ENCODE results near the gene BTN1A1. TPM values are rescaled to one million over a fixed set of nuclear protein-coding genes. Genes with fewer than 3 reads are reported as not detected.

Gene BTN1A1
- total and polyA plus RNA-seq, 4 donors: 0.06 to 0.26 (median 0.06) TPM; not detected in 1

DNA sequence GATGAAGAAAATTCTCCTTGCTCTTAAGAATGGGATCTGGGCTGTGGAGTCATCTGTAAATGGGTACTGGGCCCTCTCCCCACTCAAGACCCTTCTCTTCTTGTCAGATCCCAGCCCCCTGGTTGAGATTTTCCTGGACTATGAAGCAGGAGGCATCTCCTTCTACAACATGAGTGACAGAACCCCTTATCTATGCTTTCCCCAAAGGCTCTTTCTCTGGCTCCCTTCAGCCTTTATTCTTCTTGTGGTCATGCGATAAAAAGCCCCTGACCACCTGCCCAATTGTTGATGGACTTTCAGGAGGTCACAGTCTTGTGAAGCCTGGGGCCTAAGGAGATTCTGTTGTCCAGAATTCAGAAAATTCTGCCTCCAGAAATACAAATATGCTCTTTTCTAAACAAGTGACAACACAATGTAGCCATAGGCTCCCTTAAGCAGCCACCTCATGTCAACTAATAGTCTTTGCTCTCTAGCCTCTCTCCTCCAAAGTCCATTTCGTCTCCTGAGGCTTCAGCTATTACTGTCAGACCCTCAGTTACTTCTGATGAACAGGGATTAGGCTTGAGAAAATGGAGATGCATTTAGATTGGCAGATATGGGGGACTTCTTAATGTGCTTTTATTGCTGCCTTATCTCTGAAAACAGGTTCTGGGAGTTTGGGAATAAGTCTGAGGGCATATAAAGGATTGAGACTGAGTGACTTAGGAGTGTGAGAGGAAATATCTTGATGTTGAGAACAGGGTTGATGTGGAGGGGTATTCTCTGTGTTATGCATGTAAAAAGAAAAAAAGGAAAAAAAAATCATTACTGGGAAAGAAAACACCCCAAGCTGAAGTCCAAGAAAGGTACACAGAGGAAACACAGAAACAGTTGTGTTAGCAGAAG lies 21.8 kb upstream of the BTN1A1 start:
- Histone ChIP-seq H3K27ac (ENCODE audit: low read depth in 1 of 2, low read length in 1 of 2) (no peak overlapping the region), H3K4me3 (no peak overlapping the region), H3K36me3 (ENCODE audit: control insufficient read depth in 4 of 4, insufficient read depth in 4 of 4, low read length in 4 of 4) (no peaks in the 10 kb centered on the region), H3K27me3 (ENCODE audit: control insufficient read depth in 3 of 3, insufficient read depth in 3 of 3, low read length in 2 of 3) (no peaks in the 10 kb centered on the region), H3K4me1 (ENCODE audit: control insufficient read depth in 5 of 5, insufficient read depth in 5 of 5, low read length in 5 of 5) (peaks cover 0 to 19% (median 4%) of the 10 kb centered on the region in 5 donors), H3K9me3 (ENCODE audit: control insufficient read depth in 4 of 4, insufficient read depth in 3 of 4, low read length in 3 of 4) (no peaks in the 10 kb centered on the region), H3K9ac (ENCODE audit: insufficient read depth in 1 of 2, low read length in 2 of 2) (no peak overlapping the region)
- no peak for ATAC-seq (ENCODE audit: insufficient read depth, low FRiP score)
- no peak for DNase-seq
- WGBS, 2 donors: 95 to 98% methylated on average over 2 of the region's 2 CpGs
- TF ChIP-seq, protein P1, sequence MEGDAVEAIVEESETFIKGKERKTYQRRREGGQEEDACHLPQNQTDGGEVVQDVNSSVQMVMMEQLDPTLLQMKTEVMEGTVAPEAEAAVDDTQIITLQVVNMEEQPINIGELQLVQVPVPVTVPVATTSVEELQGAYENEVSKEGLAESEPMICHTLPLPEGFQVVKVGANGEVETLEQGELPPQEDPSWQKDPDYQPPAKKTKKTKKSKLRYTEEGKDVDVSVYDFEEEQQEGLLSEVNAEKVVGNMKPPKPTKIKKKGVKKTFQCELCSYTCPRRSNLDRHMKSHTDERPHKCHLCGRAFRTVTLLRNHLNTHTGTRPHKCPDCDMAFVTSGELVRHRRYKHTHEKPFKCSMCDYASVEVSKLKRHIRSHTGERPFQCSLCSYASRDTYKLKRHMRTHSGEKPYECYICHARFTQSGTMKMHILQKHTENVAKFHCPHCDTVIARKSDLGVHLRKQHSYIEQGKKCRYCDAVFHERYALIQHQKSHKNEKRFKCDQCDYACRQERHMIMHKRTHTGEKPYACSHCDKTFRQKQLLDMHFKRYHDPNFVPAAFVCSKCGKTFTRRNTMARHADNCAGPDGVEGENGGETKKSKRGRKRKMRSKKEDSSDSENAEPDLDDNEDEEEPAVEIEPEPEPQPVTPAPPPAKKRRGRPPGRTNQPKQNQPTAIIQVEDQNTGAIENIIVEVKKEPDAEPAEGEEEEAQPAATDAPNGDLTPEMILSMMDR (IDR thresholded peaks at IDR 0.05; ENCODE audit: control extremely low read depth, extremely low read depth): no peak

DNA sequence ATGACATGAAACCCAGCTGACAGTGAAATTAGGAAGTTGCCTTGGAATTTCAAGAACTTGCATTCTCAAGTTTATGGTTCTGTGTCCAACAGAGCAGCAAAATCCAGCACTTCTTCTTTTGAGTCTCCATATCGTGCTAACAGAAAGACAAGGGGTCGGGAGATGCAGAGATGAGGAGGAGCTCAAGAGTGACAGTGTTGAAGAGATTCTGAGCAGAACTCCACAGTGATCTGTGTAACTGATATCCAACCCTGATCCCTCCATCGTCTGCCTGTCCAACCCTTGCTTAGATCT lies 21.2 kb upstream of the BTN1A1 start:
- 47 to 70% methylated on average over 3 of the region's 3 CpGs for WGBS, 2 donors
- H3K27ac ChIP-seq (ENCODE audit: low read depth in 1 of 2, low read length in 1 of 2): peak overlapping the region in 1 of 2 donors; percentile 20
- H3K9me3 ChIP-seq (ENCODE audit: control insufficient read depth in 4 of 4, insufficient read depth in 3 of 4, low read length in 3 of 4): no peaks in the 10 kb centered on the region
- no peak overlapping the region for H3K4me3 ChIP-seq
- H3K36me3 ChIP-seq (ENCODE audit: control insufficient read depth in 4 of 4, insufficient read depth in 4 of 4, low read length in 4 of 4): no peaks in the 10 kb centered on the region
- H3K27me3 ChIP-seq (ENCODE audit: control insufficient read depth in 3 of 3, insufficient read depth in 3 of 3, low read length in 2 of 3): no peaks in the 10 kb centered on the region
- no peak for DNase-seq
- TF ChIP-seq, protein P1 (IDR thresholded peaks at IDR 0.05; ENCODE audit: control extremely low read depth, extremely low read depth): no peak
- peaks cover 0 to 19% (median 4%) of the 10 kb centered on the region in 5 donors for H3K4me1 ChIP-seq (ENCODE audit: control insufficient read depth in 5 of 5, insufficient read depth in 5 of 5, low read length in 5 of 5)
- no peak for ATAC-seq (ENCODE audit: insufficient read depth, low FRiP score)
- no peak overlapping the region for H3K9ac ChIP-seq (ENCODE audit: insufficient read depth in 1 of 2, low read length in 2 of 2)

DNA sequence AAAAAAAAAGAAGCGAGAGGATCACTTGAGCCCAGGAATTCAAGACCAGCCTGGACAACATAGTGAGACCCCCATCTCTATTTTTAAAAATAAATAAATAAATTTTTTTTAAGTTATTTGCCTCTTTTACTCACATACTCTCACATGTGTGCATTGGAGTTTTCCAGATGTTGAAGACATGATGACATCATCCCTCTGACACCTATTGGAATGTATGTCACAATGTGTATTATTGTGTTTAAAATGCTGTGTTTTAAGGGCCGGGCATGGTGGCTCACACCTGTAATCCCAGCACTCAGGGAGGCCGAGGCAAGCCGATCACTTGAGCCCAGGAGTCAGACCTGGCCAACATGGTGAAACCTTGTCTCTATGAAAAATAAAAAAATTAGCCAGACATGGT lies 17.8 kb upstream of the BTN1A1 start:
- DNase-seq: no peak
- TF ChIP-seq, protein P1 (IDR thresholded peaks at IDR 0.05; ENCODE audit: control extremely low read depth, extremely low read depth): no peak
- no peak for ATAC-seq (ENCODE audit: insufficient read depth, low FRiP score)
- Histone ChIP-seq H3K27ac (ENCODE audit: low read depth in 1 of 2, low read length in 1 of 2) (no peak overlapping the region), H3K4me3 (no peak overlapping the region), H3K9ac (ENCODE audit: insufficient read depth in 1 of 2, low read length in 2 of 2) (no peak overlapping the region), H3K4me1 (ENCODE audit: control insufficient read depth in 5 of 5, insufficient read depth in 5 of 5, low read length in 5 of 5) (peaks cover 0 to 6% (median 0%) of the 10 kb centered on the region in 5 donors), H3K9me3 (ENCODE audit: control insufficient read depth in 4 of 4, insufficient read depth in 3 of 4, low read length in 3 of 4) (peaks cover 0 to 2% (median 0%) of the 10 kb centered on the region in 4 donors), H3K36me3 (ENCODE audit: control insufficient read depth in 4 of 4, insufficient read depth in 4 of 4, low read length in 4 of 4) (no peaks in the 10 kb centered on the region), H3K27me3 (ENCODE audit: control insufficient read depth in 3 of 3, insufficient read depth in 3 of 3, low read length in 2 of 3) (no peaks in the 10 kb centered on the region)
- 94 to 98% methylated on average over 4 of the region's 4 CpGs for WGBS, 2 donors

Measured in lung (tissue), 12 donors.